Transverse colon (tissue), 4 donors: ENCODE data around the gene ELOVL1. TPM values are rescaled to one million over a fixed set of nuclear protein-coding genes. Genes with fewer than 3 reads are reported as not detected.

Experiments used
- DNase-seq: peaks from one replicate; pipeline ENCODE4 v3.0.0-alpha.2; 2019
- H3K27ac ChIP-seq, 4 donors: fragments of 200-600 bp; sonication (generic); 2 replicates each; pipeline ENCODE4 v1.5.1; 2016 to 2018; ENCODE audit warnings: inconsistent platforms in 4 of 4
- H3K27me3 ChIP-seq: fragments of 200-600 bp; sonication (generic); 2 replicates; pipeline ENCODE4 v1.5.1; 2017; ENCODE audit warnings: inconsistent platforms
- H3K36me3 ChIP-seq, 4 donors: fragments of 200-600 bp; sonication (generic); 2 replicates each; pipeline ENCODE4 v1.5.1; 2017 to 2019; ENCODE audit warnings: inconsistent platforms in 4 of 4
- H3K4me1 ChIP-seq, 4 donors: fragments of 200-600 bp; sonication (generic); 2 replicates each; pipeline ENCODE4 v1.5.1; 2017 to 2020; ENCODE audit warnings: inconsistent platforms in 4 of 4
- H3K4me3 ChIP-seq, 4 donors: fragments of 200-600 bp; sonication (generic); 1 replicate in 1 of 4; 2 replicates in 3 of 4; pipeline versions ENCODE4 v1.5.1 to v1.6.1; 2017 to 2019; ENCODE audit warnings: inconsistent platforms in 4 of 4
- H3K9me3 ChIP-seq, 2 donors: fragments of 200-600 bp; sonication (generic); 2 replicates each; pipeline ENCODE4 v1.5.1; 2017 to 2019; ENCODE audit warnings: inconsistent platforms in 2 of 2
- CTCF ChIP-seq, 5 experiments: fragments of 200-600 bp in 3 of 5; fragments of 450-650 bp in 2 of 5; sonication (generic) in 3 of 5; IDR thresholded peaks; 1 replicate in 2 of 5; 2 replicates in 3 of 5; pipeline ENCODE4 v1.5.1; 2016 to 2017; ENCODE audit warnings: antibody characterized with exemption in 5 of 5, inconsistent platforms in 3 of 5, mild to moderate bottlenecking in 2 of 5, moderate library complexity in 1 of 5
- EP300 ChIP-seq: sonication (generic); formaldehyde crosslinking; IDR thresholded peaks from one replicate; pipeline ENCODE4 v1.6.1; 2017; ENCODE audit warnings: antibody characterized with exemption, low read depth
- POLR2A ChIP-seq: fragments of 450-650 bp; IDR thresholded peaks from one replicate; pipeline ENCODE4 v1.6.1; 2016; ENCODE audit warnings: antibody characterized with exemption, mild to moderate bottlenecking, moderate library complexity
- POLR2AphosphoS5 ChIP-seq, 3 donors: sonication (generic); formaldehyde crosslinking; IDR thresholded peaks; one replicate each; pipeline ENCODE4 v1.6.1; 2016; ENCODE audit warnings: antibody characterized with exemption in 3 of 3
- WGBS, 2 donors: methylation state at CpG; one replicate each; pipeline ENCODE4 v1.1.5; 2018; ENCODE audit warnings: low coverage in 1 of 2; 5-methylcytosine and 5-hydroxymethylcytosine counted together
- in situ Hi-C, 4 donors: fragments of 200-750 bp; cut with MboI; loops; one replicate each; pipeline versions ENCODE4 v1.15.0 to v1.15.1; 2017; ENCODE audit warnings: low sequenced_read_pairs in 3 of 4, low pct_ligation_motif_present in 1 of 4, low pct_unique_long_range_greater_than_20kb in 1 of 4
- intact Hi-C: fragments of 100-400 bp; cut with DNase I; formaldehyde crosslinking; loops from one replicate; pipeline ENCODE4 v1.15.1; 2023; ENCODE audit warnings: low total_unique reads
- total RNA-seq, 4 donors: library from RNA; depleted of rRNA; stranded (reverse); fragments of >200 nt; gene quantifications; one replicate each; pipeline ENCODE4 v1.1.0, GENCODE V29; 2016

Gene ELOVL1
- total RNA-seq, 4 donors from 2014 or later: 58.4 to 114 (median 99.5) TPM

- intact Hi-C loops: no loop called here
- peak overlapping the region; percentile 87 to 96 (median 94) for H3K27ac ChIP-seq
- TF ChIP-seq CTCF (IDR thresholded peaks at IDR 0.05): peak in 1 of 5 experiments; percentile 22
- peak; percentile 68 to 86 (median 79) for TF ChIP-seq POLR2AphosphoS5 (IDR thresholded peaks at IDR 0.05)
- TF ChIP-seq EP300: peak; percentile 53
- peak; percentile 76 for TF ChIP-seq POLR2A
- WGBS, 2 donors: 16 to 20% methylated on average over 1 to 47 of the region's 72 CpGs
- in situ Hi-C loops: no loop called here
- H3K4me1 ChIP-seq: peaks cover 7 to 30% (median 15%) of the 10 kb centered on the region in 4 donors
- H3K27me3 ChIP-seq: no peaks in the 10 kb centered on the region
- peak overlapping the region; percentile 42 to 63 (median 50) for H3K4me3 ChIP-seq
- no peaks in the 10 kb centered on the region for H3K36me3 ChIP-seq
- DNase-seq: peak; percentile 94
- H3K9me3 ChIP-seq: no peaks in the 10 kb centered on the region
Measured at GRCh38 chr1:43348809-43349593, 18.8 kb downstream of the ELOVL1 start.

GRCh38 chr1:43348343-43348808, 19.4 kb downstream of the ELOVL1 start:
- 15 to 30% methylated on average over 2 to 22 of the region's 22 CpGs for WGBS, 2 donors
- in situ Hi-C loops (no loop called here), intact Hi-C loops (no loop called here)
- Histone ChIP-seq H3K4me3 (peak overlapping the region; percentile 42 to 63 (median 50)), H3K9me3 (no peaks in the 10 kb centered on the region), H3K36me3 (no peaks in the 10 kb centered on the region), H3K4me1 (peaks cover 7 to 30% (median 15%) of the 10 kb centered on the region in 4 donors), H3K27ac (peak overlapping the region; percentile 87 to 96 (median 94)), H3K27me3 (no peaks in the 10 kb centered on the region)
- TF ChIP-seq POLR2AphosphoS5 (IDR thresholded peaks at IDR 0.05) (no peak), EP300 (no peak), CTCF (IDR thresholded peaks at IDR 0.05) (no peak), POLR2A (no peak)
- DNase-seq: no peak

- no peak overlapping the region for H3K27ac ChIP-seq
- no peaks in the 10 kb centered on the region for H3K27me3 ChIP-seq
- peaks cover 7 to 30% (median 15%) of the 10 kb centered on the region in 4 donors for H3K4me1 ChIP-seq
- no peak for DNase-seq
- H3K4me3 ChIP-seq: no peak overlapping the region
- in situ Hi-C loops: no loop called here
- no peaks in the 10 kb centered on the region for H3K9me3 ChIP-seq
- TF ChIP-seq POLR2AphosphoS5 (IDR thresholded peaks at IDR 0.05) (no peak), EP300 (no peak), POLR2A (no peak), CTCF (IDR thresholded peaks at IDR 0.05) (no peak)
- intact Hi-C loops: no loop called here
- H3K36me3 ChIP-seq: no peaks in the 10 kb centered on the region
- 94 to 100% methylated on average over 1 to 5 of the region's 5 CpGs for WGBS, 2 donors
Measured at GRCh38 chr1:43346636-43347035, 21.2 kb downstream of the ELOVL1 start.

- H3K27ac ChIP-seq: peak overlapping the region in 3 of 4 donors; percentile 42 to 58 (median 50)
- 25 to 52% methylated on average over 3 of the region's 3 CpGs for WGBS, 2 donors
- in situ Hi-C loops: no loop called here
- TF ChIP-seq EP300 (no peak), POLR2AphosphoS5 (IDR thresholded peaks at IDR 0.05) (peak in 2 of 3 donors; percentile 21 to 57), POLR2A (no peak), CTCF (IDR thresholded peaks at IDR 0.05) (no peak)
- no peak overlapping the region for H3K4me3 ChIP-seq
- no peaks in the 10 kb centered on the region for H3K27me3 ChIP-seq
- H3K4me1 ChIP-seq: peaks cover 6 to 29% (median 15%) of the 10 kb centered on the region in 4 donors
- H3K9me3 ChIP-seq: no peaks in the 10 kb centered on the region
- intact Hi-C loops: no loop called here
- peak; percentile 36 for DNase-seq
- H3K36me3 ChIP-seq: no peaks in the 10 kb centered on the region
Measured at GRCh38 chr1:43345120-43345519, 22.7 kb downstream of the ELOVL1 start.
